GM23248 (cell line): Measurements from ENCODE around the gene MYMX.

ENCODE experiments used
- EZH2 ChIP-seq: fragments of 200-600 bp; sonication (generic); IDR thresholded peaks from 2 replicates; pipeline ENCODE4 v1.6.1; 2018; ENCODE audit warnings: antibody characterized with exemption, mild to moderate bottlenecking; ENCODE audit not compliant: insufficient read depth, poor library complexity, severe bottlenecking
- EZH2phosphoT487 ChIP-seq: fragments of 200-600 bp; sonication (generic); IDR thresholded peaks from 2 replicates; pipeline ENCODE4 v1.6.1; 2018; ENCODE audit warnings: antibody characterized with exemption, moderate library complexity, mild to moderate bottlenecking, low read depth; ENCODE audit not compliant: insufficient read depth

DNA sequence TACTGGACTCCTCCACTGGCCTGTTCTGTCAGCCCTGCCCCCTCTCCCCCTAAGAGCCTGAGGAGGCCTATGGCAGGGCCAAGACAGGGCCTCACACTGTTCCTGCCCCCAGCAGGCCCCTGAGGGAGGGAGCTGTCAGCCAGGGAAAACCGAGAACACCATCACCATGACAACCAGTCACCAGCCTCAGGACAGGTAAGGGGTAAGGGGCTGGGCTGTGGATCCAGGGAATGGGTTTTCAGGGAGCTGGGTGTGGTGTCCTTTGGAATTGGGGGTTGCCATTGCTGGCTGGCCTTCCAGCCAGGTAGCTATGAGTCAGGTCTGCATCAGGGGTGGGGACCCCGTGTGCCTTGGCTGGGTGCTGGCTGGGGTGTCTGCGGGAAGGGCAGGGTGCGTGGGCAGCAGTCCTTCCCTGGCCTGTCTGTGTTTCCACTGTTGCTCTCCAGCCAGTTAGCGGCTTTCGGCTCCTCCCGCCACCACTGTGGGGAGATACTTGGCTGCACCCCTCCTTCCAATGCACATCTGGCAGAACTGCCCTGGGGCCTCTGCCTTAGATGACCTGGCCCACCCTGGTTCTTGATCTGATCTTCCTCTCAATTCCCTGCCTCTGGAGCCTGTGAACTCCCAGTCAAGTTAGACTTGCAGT is 10.5 kb downstream of the MYMX start:
- TF ChIP-seq EZH2phosphoT487 = no peak
- TF ChIP-seq EZH2 = no peak
